WTC11 (cell line): ENCODE measurements around the gene PHLPP2. TPM values are rescaled to one million over a fixed set of nuclear protein-coding genes. Genes with fewer than 3 reads are reported as not detected.

Source experiments
- ATAC-seq: fragments of 200-7000 bp; cut with Tn5 transposase; 2 replicates; pipeline ENCODE4 v1.10.0; 2021; ENCODE audit warnings: mild to moderate bottlenecking, moderate library complexity
- CTCF ChIA-PET: fragments of 300-600 bp; sonication (Branson Sonifier 250); formaldehyde crosslinking; loops from one replicate; lab custom pipeline; 2021; ENCODE audit warnings: antibody characterized with exemption; lab: Charles Lee
- POLR2A ChIA-PET: fragments of 350-600 bp; sonication (Branson Sonifier 250); formaldehyde crosslinking; loops from one replicate; lab custom pipeline; 2021; ENCODE audit warnings: antibody characterized with exemption; lab: Charles Lee
- DNase-seq: peaks from one replicate; pipeline ENCODE4 v3.0.0; 2021; ENCODE audit warnings: low spot score
- H3K27ac Mint-ChIP-seq: 2 replicates; pipeline ENCODE4 v1.8.0; 2021; ENCODE audit warnings: mixed read lengths
- H3K27me3 Mint-ChIP-seq: 2 replicates; pipeline ENCODE4 v1.8.0; 2021; ENCODE audit warnings: low read depth, mild to moderate bottlenecking, moderate library complexity, mixed read lengths
- H3K36me3 Mint-ChIP-seq: 2 replicates; pipeline ENCODE4 v1.8.0; 2021; ENCODE audit warnings: mixed read lengths
- H3K4me1 Mint-ChIP-seq: 2 replicates; pipeline ENCODE4 v1.8.0; 2022; ENCODE audit warnings: mixed read lengths
- H3K4me3 Mint-ChIP-seq: 2 replicates; pipeline ENCODE4 v1.8.0; 2021; ENCODE audit warnings: mild to moderate bottlenecking, moderate library complexity, mixed read lengths
- H3K9me3 Mint-ChIP-seq: 2 replicates; pipeline ENCODE4 v1.8.0; 2021; ENCODE audit warnings: mixed read lengths
- AFF4 ChIP-seq: sonication (generic); formaldehyde crosslinking; IDR thresholded peaks from 2 replicates; pipeline ENCODE4 v1.8.1; 2023; ENCODE audit warnings: mild to moderate bottlenecking, missing genetic modification reagents, borderline replicate concordance
- ATF2 ChIP-seq: sonication (generic); formaldehyde crosslinking; IDR thresholded peaks from 2 replicates; pipeline ENCODE4 v1.8.1; 2022; ENCODE audit warnings: low read depth, missing genetic modification reagents, borderline replicate concordance
- CBFB ChIP-seq: sonication (generic); formaldehyde crosslinking; IDR thresholded peaks from 2 replicates; pipeline ENCODE4 v1.8.1; 2022; ENCODE audit warnings: mild to moderate bottlenecking, low read depth, missing genetic modification reagents
- CREM ChIP-seq: sonication (generic); formaldehyde crosslinking; IDR thresholded peaks from 2 replicates; pipeline ENCODE4 v1.8.1; 2022; ENCODE audit warnings: mild to moderate bottlenecking, missing genetic modification reagents, moderate library complexity
- CTCF ChIP-seq: fragments of 200-600 bp; IDR thresholded peaks from 2 replicates; pipeline ENCODE4 v1.8.0; 2022; ENCODE audit warnings: antibody characterized with exemption
- ELF4 ChIP-seq: sonication (generic); formaldehyde crosslinking; IDR thresholded peaks from 2 replicates; pipeline ENCODE4 v1.8.1; 2022; ENCODE audit warnings: low read depth, mild to moderate bottlenecking, moderate library complexity, missing genetic modification reagents
- GRHL2 ChIP-seq: fragments of 250-450 bp; sonication (Bioruptor Pico); IDR thresholded peaks from 2 replicates; pipeline ENCODE4 v1.8.0; 2022; ENCODE audit warnings: mild to moderate bottlenecking, moderate library complexity; ENCODE audit not compliant: insufficient replicate concordance, severe bottlenecking
- IRF2 ChIP-seq: sonication (generic); formaldehyde crosslinking; IDR thresholded peaks from 2 replicates; pipeline ENCODE4 v1.8.0; 2022; ENCODE audit warnings: low read depth, missing genetic modification reagents, borderline replicate concordance
- MAX ChIP-seq: sonication (generic); formaldehyde crosslinking; IDR thresholded peaks from 2 replicates; pipeline ENCODE4 v1.8.0; 2022; ENCODE audit warnings: mild to moderate bottlenecking, missing genetic modification reagents
- MLX ChIP-seq: sonication (generic); formaldehyde crosslinking; IDR thresholded peaks from 2 replicates; pipeline ENCODE4 v1.8.1; 2023; ENCODE audit warnings: mild to moderate bottlenecking, missing genetic modification reagents, moderate library complexity
- MXD4 ChIP-seq: fragments of 250-450 bp; sonication (Bioruptor Pico); IDR thresholded peaks from 2 replicates; pipeline ENCODE4 v1.8.0; 2021; ENCODE audit warnings: mild to moderate bottlenecking, moderate library complexity, borderline replicate concordance
- MYBL2 ChIP-seq: sonication (generic); formaldehyde crosslinking; IDR thresholded peaks from 2 replicates; pipeline ENCODE4 v1.8.1; 2023; ENCODE audit warnings: mild to moderate bottlenecking, moderate library complexity, missing genetic modification reagents
- NFE2L1 ChIP-seq: sonication (generic); formaldehyde crosslinking; IDR thresholded peaks from 2 replicates; pipeline ENCODE4 v1.8.1; 2023; ENCODE audit warnings: missing genetic modification reagents
- NFYB ChIP-seq: sonication (generic); formaldehyde crosslinking; conservative IDR thresholded peaks from 2 replicates; pipeline ENCODE4 v1.8.0; 2022; ENCODE audit warnings: low read depth, missing genetic modification reagents
- NR1H2 ChIP-seq: sonication (generic); formaldehyde crosslinking; IDR thresholded peaks from 2 replicates; pipeline ENCODE4 v1.9.0; 2021; ENCODE audit warnings: mild to moderate bottlenecking, moderate library complexity, missing genetic modification reagents
- OVOL2 ChIP-seq: fragments of 250-450 bp; sonication (Bioruptor Pico); IDR thresholded peaks from 2 replicates; pipeline ENCODE4 v1.9.0; 2021; ENCODE audit warnings: mild to moderate bottlenecking, borderline replicate concordance
- PREB ChIP-seq: sonication (generic); formaldehyde crosslinking; IDR thresholded peaks from 2 replicates; pipeline ENCODE4 v1.8.1; 2022; ENCODE audit warnings: mild to moderate bottlenecking, missing genetic modification reagents, moderate library complexity, borderline replicate concordance
- RELA ChIP-seq: sonication (generic); formaldehyde crosslinking; IDR thresholded peaks from 2 replicates; pipeline ENCODE4 v1.8.1; 2022; ENCODE audit warnings: missing genetic modification reagents, mild to moderate bottlenecking, borderline replicate concordance
- SMAD3 ChIP-seq: sonication (generic); formaldehyde crosslinking; IDR thresholded peaks from 2 replicates; pipeline ENCODE4 v1.8.0; 2022; ENCODE audit warnings: missing genetic modification reagents, mild to moderate bottlenecking, borderline replicate concordance
- USF1 ChIP-seq: sonication (generic); formaldehyde crosslinking; IDR thresholded peaks from 2 replicates; pipeline ENCODE4 v1.8.0; 2022; ENCODE audit warnings: mild to moderate bottlenecking, missing genetic modification reagents
- ZBTB43 ChIP-seq: sonication (generic); formaldehyde crosslinking; IDR thresholded peaks from 2 replicates; pipeline ENCODE4 v1.8.1; 2023; ENCODE audit warnings: mild to moderate bottlenecking, missing genetic modification reagents
- ZNF317 ChIP-seq: sonication (generic); formaldehyde crosslinking; IDR thresholded peaks from 2 replicates; pipeline ENCODE4 v1.8.1; 2023; ENCODE audit warnings: low read depth, mild to moderate bottlenecking, moderate library complexity, missing genetic modification reagents, borderline replicate concordance
- ZNF416 ChIP-seq: fragments of 250-450 bp; sonication (Bioruptor Pico); IDR thresholded peaks from 2 replicates; pipeline ENCODE4 v1.9.0; 2021; ENCODE audit warnings: mild to moderate bottlenecking, inconsistent platforms
- ZNF423 ChIP-seq: fragments of 250-450 bp; sonication (Bioruptor Pico); IDR thresholded peaks from 2 replicates; pipeline ENCODE4 v2.1.2; 2022; ENCODE audit warnings: mild to moderate bottlenecking, moderate library complexity
- total RNA-seq: library from RNA; stranded (reverse); gene quantifications from 3 replicates; pipeline ENCODE4 v1.2.3, GENCODE V29; 2021

PHLPP2 gene
- total RNA-seq, 1 experiment from 2014 or later, result 29.3 TPM

- TF ChIP-seq ZBTB43 (CRISPR knock-in tag), result no peak
- TF ChIP-seq ZNF416, result no peak
- no peak for TF ChIP-seq MYBL2 (CRISPR knock-in tag)
- no peak for TF ChIP-seq MLX (CRISPR knock-in tag)
- no peak for TF ChIP-seq NR1H2 (CRISPR knock-in tag)
- no peak for TF ChIP-seq USF1
- no peak for TF ChIP-seq GRHL2 (CRISPR knock-in tag)
- no peak for TF ChIP-seq AFF4 (CRISPR knock-in tag)
- no peak for TF ChIP-seq RELA (CRISPR knock-in tag)
- no peak for TF ChIP-seq MXD4
- TF ChIP-seq ZNF317 (CRISPR knock-in tag), result no peak
- no peak for TF ChIP-seq MAX
- Mint-ChIP-seq H3K27ac (no peak overlapping the region), H3K36me3 (peaks cover 81% of the 10 kb centered on the region), H3K4me3 (no peak overlapping the region), H3K4me1 (no peaks in the 10 kb centered on the region), H3K27me3 (no peaks in the 10 kb centered on the region), H3K9me3 (no peaks in the 10 kb centered on the region)
- DNase-seq (no peak), ATAC-seq (no peak)
- ChIA-PET POLR2A (no interaction called here), CTCF (interaction anchor here (2.2 kb wide), 1 partner anchor 64 kb away, joined by 6 read pairs; no protein-coding TSS in a partner anchor)
Observed at GRCh38 chr16:71675380-71675779, 49.1 kb downstream of the PHLPP2 start.

GRCh38 chr16:71674229-71674628 lies 50.3 kb downstream of the PHLPP2 start:
- ChIA-PET CTCF (no interaction called here), POLR2A (interaction anchor here (0.6 kb wide), 1 partner anchor 13 kb away, joined by 3 read pairs; no protein-coding TSS in a partner anchor)
- H3K4me3 Mint-ChIP-seq, result no peak overlapping the region
- no peaks in the 10 kb centered on the region for H3K4me1 Mint-ChIP-seq
- ATAC-seq, result no peak
- DNase-seq, result no peak
- H3K27ac Mint-ChIP-seq, result no peak overlapping the region
- H3K36me3 Mint-ChIP-seq, result peaks cover 80% of the 10 kb centered on the region
- no peaks in the 10 kb centered on the region for H3K9me3 Mint-ChIP-seq
- no peaks in the 10 kb centered on the region for H3K27me3 Mint-ChIP-seq
- TF ChIP-seq ZNF423 (CRISPR knock-in tag) (no peak), CBFB (CRISPR knock-in tag) (no peak), ZNF416 (no peak), OVOL2 (CRISPR knock-in tag) (no peak), IRF2 (CRISPR knock-in tag) (no peak), MLX (CRISPR knock-in tag) (no peak), NFYB (CRISPR knock-in tag) (no peak), PREB (CRISPR knock-in tag) (no peak), ATF2 (CRISPR knock-in tag) (no peak), ELF4 (CRISPR knock-in tag) (no peak), SMAD3 (CRISPR knock-in tag) (no peak), NFE2L1 (CRISPR knock-in tag) (no peak), CTCF (no peak), CREM (CRISPR knock-in tag) (no peak), RELA (CRISPR knock-in tag) (no peak)
